B cell (primary cell): ENCODE measurements around the gene TGFBI. TPM values are rescaled to one million over a fixed set of nuclear protein-coding genes. Genes with fewer than 3 reads are reported as not detected.

Experiments used
- ATAC-seq: fragments of 200-7000 bp; cut with Tn5 transposase; one replicate; pipeline ENCODE4 v1.10.0; 2021; ENCODE audit warnings: low read depth, mild to moderate bottlenecking, moderate number of reproducible peaks, moderate library complexity
- CTCF ChIA-PET: fragments of 350-600 bp; sonication (Branson Sonifier 250); formaldehyde crosslinking; loops from one replicate; lab custom pipeline; 2021; ENCODE audit warnings: antibody characterized with exemption, inconsistent platforms; lab: Charles Lee
- POLR2A ChIA-PET: fragments of 350-600 bp; sonication (Branson Sonifier 250); formaldehyde crosslinking; loops from one replicate; lab custom pipeline; 2021; ENCODE audit warnings: antibody characterized with exemption; lab: Charles Lee
- DNase-seq: peaks from one replicate; pipeline ENCODE4 v3.0.0; 2013
- H2AFZ ChIP-seq: 2 replicates; pipeline ENCODE4 v1.6.1; 2012; ENCODE audit warnings: mild to moderate bottlenecking, low read depth, low read length; ENCODE audit not compliant: insufficient read depth, poor library complexity, severe bottlenecking
- H3K27ac ChIP-seq, 2 donors: 1 replicate in 1 of 2; 2 replicates in 1 of 2; pipeline ENCODE4 v1.5.1; 2012 to 2013; ENCODE audit warnings: low read length in 2 of 2, mild to moderate bottlenecking in 2 of 2, moderate library complexity in 1 of 2
- H3K27me3 ChIP-seq, 4 experiments: fragments of 200-600 bp in 1 of 4; sonication (generic) in 1 of 4; replicated peaks in 1 of 4; 1 replicate in 2 of 4; 2 replicates in 2 of 4; pipeline versions ENCODE4 v1.6.1 to v1.7.0; 2013 to 2016; ENCODE audit warnings: low read length in 3 of 4, mild to moderate bottlenecking in 2 of 4, mixed read lengths in 1 of 4, moderate library complexity in 1 of 4; ENCODE audit not compliant: insufficient read depth in 4 of 4, control insufficient read depth in 3 of 4; ENCODE audit errors: control extremely low read depth in 1 of 4
- H3K36me3 ChIP-seq, 2 experiments: replicated peaks in 1 of 2; 1 replicate in 1 of 2; 2 replicates in 1 of 2; pipeline versions ENCODE4 v1.6.1 to v1.7.1; 2013; ENCODE audit warnings: low read length in 1 of 2; ENCODE audit not compliant: insufficient read depth in 2 of 2, control insufficient read depth in 1 of 2; ENCODE audit errors: control extremely low read depth in 1 of 2, extremely low read depth in 1 of 2
- H3K4me1 ChIP-seq, 2 donors: fragments of 200-600 bp in 1 of 2; sonication (generic) in 1 of 2; 1 replicate in 1 of 2; 2 replicates in 1 of 2; pipeline versions ENCODE4 v1.5.1 to v1.6.1; 2013 to 2017; ENCODE audit warnings: low read length in 2 of 2; ENCODE audit not compliant: control insufficient read depth in 2 of 2, insufficient read depth in 2 of 2
- H3K4me2 ChIP-seq: replicated peaks from 2 replicates; pipeline ENCODE3; 2012; ENCODE audit warnings: mild to moderate bottlenecking, low read depth, low read length; ENCODE audit not compliant: poor library complexity, severe bottlenecking
- H3K4me3 ChIP-seq, 5 experiments: fragments of 200-600 bp in 1 of 5; sonication (generic) in 1 of 5; 1 replicate in 3 of 5; 2 replicates in 2 of 5; pipeline versions ENCODE4 v1.5.1 to v1.7.0; 2011 to 2016; ENCODE audit warnings: low read length in 4 of 5, mild to moderate bottlenecking in 4 of 5, low read depth in 2 of 5, control low read depth in 1 of 5, moderate library complexity in 1 of 5; ENCODE audit not compliant: insufficient read depth in 1 of 5; ENCODE audit errors: control extremely low read depth in 1 of 5, extremely low read depth in 1 of 5
- H3K79me2 ChIP-seq: fragments of 200-600 bp; sonication (generic); one replicate; pipeline ENCODE4 v1.6.0; 2016; ENCODE audit warnings: low read length; ENCODE audit not compliant: control insufficient read depth, insufficient read depth
- H3K9ac ChIP-seq: fragments of 200-600 bp; sonication (generic); 2 replicates; pipeline ENCODE4 v1.6.1; 2017; ENCODE audit warnings: mild to moderate bottlenecking, low read length, moderate library complexity
- H3K9me3 ChIP-seq, 3 donors: one replicate each; pipeline versions ENCODE4 v1.6.1 to v1.7.1; 2013; ENCODE audit warnings: low read length in 2 of 3; ENCODE audit not compliant: control insufficient read depth in 2 of 3, insufficient read depth in 1 of 3; ENCODE audit errors: control extremely low read depth in 1 of 3
- H4K20me1 ChIP-seq: 2 replicates; pipeline ENCODE4 v1.6.0; 2012; ENCODE audit warnings: mild to moderate bottlenecking, low read length; ENCODE audit not compliant: insufficient read depth, control insufficient read depth, poor library complexity, severe bottlenecking
- H3K27ac Mint-ChIP-seq: one replicate; pipeline ENCODE4 v1.8.0; 2021; ENCODE audit warnings: mixed read lengths
- H3K27me3 Mint-ChIP-seq: one replicate; pipeline ENCODE4 v1.8.0; 2021; ENCODE audit warnings: mixed read lengths
- H3K4me1 Mint-ChIP-seq: one replicate; pipeline ENCODE4 v1.8.0; 2021; ENCODE audit warnings: mixed read lengths
- H3K4me3 Mint-ChIP-seq: one replicate; pipeline ENCODE4 v1.8.0; 2021; ENCODE audit warnings: mixed read lengths
- H3K9me3 Mint-ChIP-seq: one replicate; pipeline ENCODE4 v1.8.0; 2022; ENCODE audit warnings: mixed read lengths; ENCODE audit not compliant: insufficient read depth
- CTCF ChIP-seq: fragments of 200-600 bp; IDR thresholded peaks from one replicate; pipeline ENCODE4 v1.8.0; 2022; ENCODE audit warnings: antibody characterized with exemption, mild to moderate bottlenecking
- EZH2 ChIP-seq: IDR thresholded peaks from 2 replicates; pipeline ENCODE4 v1.6.1; 2012; ENCODE audit warnings: borderline replicate concordance, low read depth, mild to moderate bottlenecking, moderate library complexity, low read length; ENCODE audit not compliant: insufficient read depth, poor library complexity, severe bottlenecking
- WGBS: methylation state at CpG from one replicate; pipeline ENCODE4 v1.1.5; 2013; ENCODE audit warnings: missing lambda C conversion rate; ENCODE audit not compliant: insufficient coverage; 5-methylcytosine and 5-hydroxymethylcytosine counted together
- intact Hi-C: fragments of 100-400 bp; cut with micrococcal nuclease; formaldehyde crosslinking; loops from one replicate; pipeline ENCODE4 v1.10.0; 2022
- polyA plus RNA-seq: library from polyadenylated mRNA; depleted of rRNA; stranded (reverse); fragments of >200 nt; gene quantifications from 2 replicates; pipeline ENCODE4 v1.2.3, GENCODE V29; 2012
- total RNA-seq, 2 donors: library from RNA; stranded (reverse); fragments of 120-200 nt in 1 of 2; gene quantifications; 1 replicate in 1 of 2; 2 replicates in 1 of 2; pipeline versions ENCODE4 v1.2.3 to v1.2.4, GENCODE V29; 2013 to 2022

Gene TGFBI
- total and polyA plus RNA-seq, 2 donors (not counting 1 experiment from before 2014, with no cell fraction given): 3.7 to 4.5 TPM

- Mint-ChIP-seq H3K27me3 (peaks cover 7% of the 10 kb centered on the region), H3K4me1 (no peaks in the 10 kb centered on the region), H3K27ac (no peak overlapping the region), H3K9me3 (no peaks in the 10 kb centered on the region), H3K4me3 (no peak overlapping the region)
- H3K4me2 ChIP-seq: no peak overlapping the region
- H3K27me3 ChIP-seq: peaks cover 0 to 9% (median 3%) of the 10 kb centered on the region in 4 experiments
- H3K4me3 ChIP-seq: no peak overlapping the region
- no peaks in the 10 kb centered on the region for H3K9me3 ChIP-seq
- H3K79me2 ChIP-seq: no peaks in the 10 kb centered on the region
- no peak for DNase-seq
- POLR2A ChIA-PET: no interaction called here
- H4K20me1 ChIP-seq: no peaks in the 10 kb centered on the region
- WGBS: 90% methylated on average over 13 of the region's 16 CpGs
- no peak overlapping the region for H2AFZ ChIP-seq
- intact Hi-C loops: no loop called here
- no peak overlapping the region for H3K27ac ChIP-seq
- no peaks in the 10 kb centered on the region for H3K36me3 ChIP-seq
- TF ChIP-seq EZH2 (no peak), CTCF (no peak)
- no peaks in the 10 kb centered on the region for H3K4me1 ChIP-seq
- no peak overlapping the region for H3K9ac ChIP-seq
- CTCF ChIA-PET: no interaction called here
- ATAC-seq: no peak
These were observed 59.4 kb downstream of the TGFBI start for GRCh38 chr5:136087961-136088871.

- Histone ChIP-seq H3K27me3 (peaks cover 0 to 2% (median 0%) of the 10 kb centered on the region in 4 experiments), H3K36me3 (no peaks in the 10 kb centered on the region), H3K9me3 (no peaks in the 10 kb centered on the region), H3K9ac (no peak overlapping the region), H3K4me3 (no peak overlapping the region), H3K4me1 (no peaks in the 10 kb centered on the region), H4K20me1 (no peaks in the 10 kb centered on the region), H2AFZ (no peak overlapping the region), H3K4me2 (no peak overlapping the region), H3K79me2 (no peaks in the 10 kb centered on the region), H3K27ac (no peak overlapping the region)
- H3K27ac Mint-ChIP-seq: no peak overlapping the region
- ATAC-seq: no peak
- ChIA-PET CTCF (no interaction called here), POLR2A (no interaction called here)
- TF ChIP-seq CTCF (no peak), EZH2 (no peak)
- intact Hi-C loops: no loop called here
- no peak overlapping the region for H3K4me3 Mint-ChIP-seq
- no peaks in the 10 kb centered on the region for H3K4me1 Mint-ChIP-seq
- WGBS: 85% methylated on average over 7 of the region's 7 CpGs
- no peaks in the 10 kb centered on the region for H3K9me3 Mint-ChIP-seq
- DNase-seq: no peak
- peaks cover 8% of the 10 kb centered on the region for H3K27me3 Mint-ChIP-seq
These were observed 61.0 kb downstream of the TGFBI start for GRCh38 chr5:136089791-136090190.
